Cortex of kidney (tissue), 1 donor: ENCODE measurements around the gene SNX4.
"Not testable (repeated sequence)": the region's sequence is repeated elsewhere in the genome, so short reads cannot be mapped to it uniquely, and the experiment has no call there.

ENCODE experiments used
- DNase-seq: peaks from one replicate; lab custom pipeline; 2025; lab: John Stamatoyannopoulos, UW

The SNX4 gene

DNA sequence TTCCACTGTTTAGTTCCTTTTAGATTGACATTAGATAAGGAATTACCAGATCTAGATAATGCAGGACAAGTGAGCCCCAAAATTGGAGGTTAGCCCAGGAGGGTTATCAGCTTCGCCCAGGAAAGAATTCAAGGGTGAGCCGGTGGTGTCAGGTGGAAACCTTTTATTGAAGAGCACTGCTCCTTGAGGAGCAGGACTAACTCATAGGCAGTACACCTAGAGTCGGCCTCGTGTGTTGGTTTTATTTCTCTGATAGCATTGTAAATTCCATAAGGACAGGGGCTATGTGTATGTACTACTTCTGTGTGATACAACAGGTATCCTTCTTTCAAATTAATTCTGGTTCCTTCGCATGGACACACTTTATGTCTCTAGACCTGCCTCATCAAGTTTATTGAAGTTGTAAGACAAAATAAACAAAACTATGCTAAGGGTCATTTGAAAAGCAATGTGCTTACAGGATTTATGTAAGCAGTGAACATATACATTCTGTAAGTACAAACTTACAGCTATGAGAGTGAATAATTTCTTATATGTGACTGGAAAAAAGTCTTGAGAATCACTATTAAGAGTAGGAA, 57.2 kb downstream of the SNX4 start:
- no peak for DNase-seq

- DNase-seq = no peak
Observed at GRCh38 chr3:125461896-125462295, 58.1 kb downstream of the SNX4 start.

DNA sequence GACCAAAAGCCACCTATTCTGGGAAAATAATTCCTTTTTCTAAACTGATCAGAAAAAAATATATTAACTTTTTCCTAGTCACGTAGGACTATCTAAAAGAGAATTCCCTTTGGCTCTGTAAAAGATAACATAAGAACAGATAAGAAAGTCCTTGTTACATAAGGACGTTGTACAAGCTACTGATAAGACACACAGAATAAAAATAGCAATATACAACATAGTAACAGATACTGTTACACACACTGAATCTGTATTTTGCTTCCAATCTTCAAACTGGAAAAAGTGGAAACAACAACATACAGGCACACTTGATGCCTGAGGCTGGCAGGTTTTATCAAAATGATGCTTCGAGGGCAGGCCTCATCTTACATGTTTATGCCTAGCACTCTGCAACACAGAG, 59.8 kb downstream of the SNX4 start:
- DNase-seq = no peak

DNA sequence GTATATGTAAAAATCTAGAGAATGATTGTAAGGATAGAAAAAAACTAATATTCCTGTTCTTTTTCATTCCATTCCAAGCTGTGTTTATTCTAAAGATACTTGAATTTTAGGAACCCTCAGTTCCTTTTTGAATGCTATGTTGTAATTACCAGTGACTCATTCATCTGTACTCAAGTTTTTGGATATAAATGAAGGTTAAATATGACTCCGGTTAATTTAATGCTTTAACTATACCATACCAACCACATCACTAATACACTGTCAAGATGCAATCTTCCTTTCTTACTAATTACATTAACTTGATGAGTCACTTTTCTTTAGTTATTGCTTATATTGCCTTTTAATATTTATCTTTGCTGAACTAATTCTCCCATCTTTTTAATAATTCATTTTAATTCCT, 76.1 kb downstream of the SNX4 start:
- no peak for DNase-seq

- no peak for DNase-seq
Observed at GRCh38 chr3:125442506-125442905, 77.5 kb downstream of the SNX4 start.

DNA sequence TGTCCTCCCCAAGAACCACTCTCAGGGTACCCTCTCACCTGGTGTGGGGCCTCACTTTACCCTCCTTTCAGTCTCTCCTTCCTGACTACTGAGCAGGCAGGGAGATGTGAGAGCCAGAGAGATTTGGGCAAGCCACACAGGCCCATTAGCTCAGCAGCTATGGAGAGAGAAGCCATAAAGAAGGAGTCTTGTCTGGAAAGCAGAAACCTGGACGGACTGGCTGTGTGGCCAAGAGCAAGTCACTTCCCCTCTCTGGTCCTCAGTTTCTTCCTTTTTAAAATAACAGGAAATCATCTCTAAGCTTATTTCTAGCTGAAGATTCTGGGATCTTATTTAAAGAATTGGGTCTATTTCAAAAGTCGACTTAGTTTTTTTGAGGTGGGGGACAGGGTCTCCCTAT, 79.0 kb downstream of the SNX4 start:
- no peak for DNase-seq

- DNase-seq = no peak
Observed at GRCh38 chr3:125440559-125440955, 79.4 kb downstream of the SNX4 start.

DNA sequence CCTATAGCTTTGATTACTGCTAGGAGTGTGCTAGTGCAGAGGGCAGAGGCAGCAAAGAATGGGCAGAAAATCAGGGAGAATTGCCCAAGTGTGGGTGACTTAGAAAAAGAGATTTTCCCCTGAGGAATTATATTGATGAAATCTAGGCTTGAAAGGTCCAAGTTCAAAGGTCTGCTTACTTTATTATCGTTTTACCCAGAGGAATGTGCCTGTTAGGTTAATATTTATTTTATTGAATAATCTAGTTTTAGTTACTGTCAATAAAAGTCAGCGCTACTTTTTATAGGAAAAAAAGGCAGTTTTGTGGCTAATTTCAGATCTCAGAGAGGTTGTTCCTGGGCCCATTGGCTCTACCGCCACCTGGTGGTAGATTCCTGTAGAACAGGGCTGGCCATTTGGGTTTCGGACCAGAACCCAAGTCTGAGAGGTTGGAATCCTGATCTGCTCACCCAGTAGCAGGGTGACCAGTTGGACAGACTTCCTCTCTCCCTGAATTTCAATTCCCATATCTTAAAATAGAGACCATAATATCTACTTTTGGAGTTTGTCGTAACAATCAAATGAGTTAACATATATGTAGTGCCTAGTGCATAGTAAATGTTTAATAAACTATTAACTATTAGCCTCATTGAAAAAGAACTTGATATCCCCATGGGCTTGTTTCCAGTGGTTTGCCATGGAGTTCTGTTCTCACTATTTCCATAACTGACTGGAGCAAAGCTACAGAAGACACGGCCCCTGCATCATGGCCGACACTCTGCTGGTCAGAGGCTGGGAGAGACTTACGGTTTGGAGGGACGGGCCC, 82.2 kb downstream of the SNX4 start:
- DNase-seq = no peak

DNA sequence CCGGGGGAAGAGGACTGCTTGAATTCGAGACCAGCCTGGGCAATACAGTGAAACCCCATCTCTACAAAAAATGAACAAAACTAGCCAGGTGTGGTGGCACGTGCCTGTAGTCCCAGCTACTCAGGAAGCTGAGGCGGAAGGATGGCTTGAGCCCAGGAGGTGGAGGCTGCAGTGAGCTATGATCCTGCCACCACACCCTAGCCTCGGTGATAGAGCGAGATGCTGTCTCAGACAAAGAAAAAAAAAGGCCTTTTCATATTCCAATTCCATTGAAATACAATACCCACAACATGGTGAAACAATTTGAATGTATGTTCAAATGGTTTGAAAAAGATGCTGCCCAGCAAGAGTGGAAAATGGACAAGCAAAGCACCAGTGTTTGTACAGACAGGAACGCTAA, 83.1 kb downstream of the SNX4 start:
- no peak for DNase-seq

- no peak for DNase-seq
Observed at GRCh38 chr3:125435231-125435630, 84.8 kb downstream of the SNX4 start.

DNA sequence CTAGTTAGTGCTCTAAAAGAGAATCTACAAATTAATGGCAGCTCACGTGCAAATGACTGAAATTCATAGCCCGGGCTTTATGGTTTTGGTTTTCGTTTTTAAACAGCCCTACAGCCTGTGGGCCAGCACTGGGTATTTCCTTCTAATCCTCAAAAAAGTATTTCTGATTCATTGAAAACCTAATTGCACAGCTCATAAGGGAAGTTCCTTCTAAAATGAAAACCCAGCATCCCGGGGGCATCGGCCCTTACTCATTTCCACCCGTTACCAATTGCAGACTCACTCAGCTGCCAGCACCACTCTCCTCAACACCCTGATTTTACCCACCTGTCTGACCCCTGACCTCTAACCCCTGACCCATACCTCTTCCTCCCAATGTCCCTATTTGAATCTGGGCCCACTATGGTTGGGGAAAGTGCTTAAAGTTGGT, 85.4 kb downstream of the SNX4 start:
- no peak for DNase-seq

DNA sequence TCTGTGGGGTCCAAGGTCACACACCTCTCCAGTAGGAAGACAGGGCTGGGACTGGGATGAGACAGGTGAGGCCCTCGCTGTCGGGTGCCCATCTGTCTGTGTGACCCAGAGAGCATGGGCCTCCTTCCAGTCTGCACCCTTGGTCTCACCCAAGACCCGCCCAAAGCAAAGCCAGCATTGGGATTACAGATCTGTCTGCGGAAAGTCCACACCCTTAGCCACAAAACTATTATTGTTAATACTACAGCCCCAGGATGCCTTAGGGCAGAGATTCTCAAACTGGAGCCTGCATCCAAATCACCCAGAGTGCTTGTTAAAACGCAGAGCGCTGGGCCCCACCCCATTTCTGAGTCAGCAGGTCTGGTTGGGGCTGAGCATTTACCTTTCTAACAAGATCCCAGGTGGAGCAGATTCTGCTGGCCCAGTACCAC, 86.4 kb downstream of the SNX4 start:
- DNase-seq = no peak

DNA sequence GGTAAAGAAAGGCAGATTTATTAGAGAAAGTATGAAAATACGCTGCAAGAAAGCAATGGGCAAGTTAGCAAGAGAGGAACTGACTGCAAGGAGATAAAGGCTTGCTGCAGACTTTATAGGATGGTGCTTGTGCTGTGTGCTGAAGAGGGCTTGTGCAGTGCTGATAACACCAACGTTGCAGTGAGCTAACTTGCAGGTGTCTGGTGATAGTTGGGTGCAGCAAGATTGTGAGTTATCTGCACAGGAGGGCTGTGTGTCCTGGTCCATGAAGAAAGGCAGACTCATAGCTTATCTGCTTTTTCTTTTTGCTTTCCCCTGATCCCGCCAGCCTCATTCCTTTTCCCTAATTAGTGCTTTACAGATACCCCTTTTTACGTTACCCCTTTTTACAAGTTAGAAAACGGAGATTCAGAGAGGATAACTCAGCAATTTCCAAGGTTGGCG, 86.9 kb downstream of the SNX4 start:
- no peak for DNase-seq

- DNase-seq = no peak
Observed at GRCh38 chr3:125431912-125432790, 87.9 kb downstream of the SNX4 start.

DNA sequence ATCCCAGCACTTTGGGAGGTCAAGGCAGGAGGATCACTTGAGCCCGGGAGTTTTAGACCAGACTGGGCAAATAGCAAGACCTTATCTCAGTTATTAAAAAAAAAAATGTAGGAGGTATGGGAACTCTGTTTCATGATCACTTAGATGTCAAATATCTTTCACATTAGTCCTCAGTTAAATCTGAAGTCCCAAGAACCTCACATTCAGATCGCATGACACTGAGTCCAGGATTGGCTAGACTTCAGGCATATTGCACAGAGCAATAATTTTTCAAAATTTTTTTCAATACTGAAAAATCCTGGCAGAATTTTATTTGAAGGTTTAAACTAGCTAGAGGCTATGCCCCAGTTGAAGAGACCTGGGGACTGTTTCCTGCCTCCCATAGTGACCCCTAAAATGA, 88.6 kb downstream of the SNX4 start:
- no peak for DNase-seq

DNA sequence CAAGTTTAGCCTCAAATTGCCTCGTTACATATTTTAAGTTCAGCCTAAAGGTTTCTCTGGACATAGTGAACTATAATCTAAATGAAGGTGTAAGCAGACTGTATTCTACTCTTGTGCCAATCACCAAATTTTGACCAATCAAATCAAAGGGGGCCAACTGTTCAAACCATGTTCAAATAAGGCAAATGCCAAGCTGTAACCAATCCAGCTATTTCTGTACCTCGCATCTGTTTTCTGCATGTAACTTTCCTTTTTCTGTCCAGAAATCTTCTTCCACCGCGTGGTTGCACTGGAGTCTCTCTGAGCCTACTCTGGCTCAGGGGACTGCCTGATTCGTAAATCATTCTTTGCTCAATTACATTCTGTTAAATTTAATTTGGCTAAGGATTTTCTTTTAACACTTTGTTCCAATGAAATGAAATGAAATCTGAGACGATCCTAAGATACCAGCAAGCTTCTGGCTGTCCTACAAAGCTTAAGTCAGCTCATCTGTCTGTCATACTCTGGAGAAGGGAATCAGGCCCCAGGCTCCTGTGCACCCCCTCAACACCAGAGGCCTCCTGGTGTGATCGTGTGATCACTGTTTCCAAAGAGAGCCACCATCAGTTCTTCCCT, 91.7 kb downstream of the SNX4 start:
- no peak for DNase-seq

GRCh38 chr3:125418306-125418705, 101.7 kb downstream of the SNX4 start:
- no peak for DNase-seq

GRCh38 chr3:125416235-125416634, 103.8 kb downstream of the SNX4 start:
- no peak for DNase-seq

GRCh38 chr3:125414669-125415068, 105.3 kb downstream of the SNX4 start:
- DNase-seq = no peak

GRCh38 chr3:125410922-125411321, 109.1 kb downstream of the SNX4 start:
- no peak for DNase-seq

- no peak for DNase-seq
Observed at GRCh38 chr3:125406070-125406469, 113.9 kb downstream of the SNX4 start.

- not testable (repeated sequence) for DNase-seq
Observed at GRCh38 chr3:125405515-125405914, 114.5 kb downstream of the SNX4 start.
